Measurements from ENCODE around the gene TSC1. TPM values are rescaled to one million over a fixed set of nuclear protein-coding genes. Genes with fewer than 3 reads are reported as not detected.
"Not testable (repeated sequence)": the region's sequence is repeated elsewhere in the genome, so short reads cannot be mapped to it uniquely, and the experiment has no call there.

Gene TSC1
- total and polyA plus RNA-seq, 2 experiments from 2014 or later: 23.7 to 48.0 TPM

DNA sequence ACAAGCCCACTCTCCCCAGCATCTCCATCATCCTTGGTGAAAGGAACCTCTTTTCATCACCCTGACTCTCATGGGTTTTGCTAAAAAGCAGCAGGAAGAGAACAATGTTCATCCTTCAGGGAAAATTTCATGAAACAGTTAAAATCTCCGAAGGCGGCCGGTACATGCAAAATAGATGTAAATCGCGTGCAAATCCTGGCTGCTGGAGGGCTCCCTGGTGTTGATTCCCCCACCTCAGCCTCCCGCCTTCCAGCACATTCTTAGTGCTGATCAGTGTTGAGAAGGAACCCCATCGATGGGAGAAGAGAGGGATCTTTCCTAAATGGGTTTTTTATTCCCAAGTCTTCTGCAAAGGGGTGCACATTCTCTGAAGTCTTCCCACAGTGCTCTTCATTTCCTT, 25.4 kb upstream of the TSC1 start:
- no peak for TF ChIP-seq POLR2AphosphoS5 (IDR thresholded peaks at IDR 0.05; ENCODE audit: low read depth)
- TF ChIP-seq REST (IDR thresholded peaks at IDR 0.05; ENCODE audit: unreplicated experiment): no peak
- no peak for TF ChIP-seq NANOG (IDR thresholded peaks at IDR 0.05; ENCODE audit: borderline replicate concordance)
- no peak for TF ChIP-seq JUNB (IDR thresholded peaks at IDR 0.05; ENCODE audit: unreplicated experiment)
- no peak for TF ChIP-seq ZNF114 (CRISPR knock-in tag; IDR thresholded peaks at IDR 0.05)
- no peak for TF ChIP-seq EZH2 (IDR thresholded peaks at IDR 0.05; ENCODE audit: low read depth, unreplicated experiment)
- no peak for TF ChIP-seq STAT1 (IDR thresholded peaks at IDR 0.05; ENCODE audit: unreplicated experiment)
- TF ChIP-seq ZNF331 (CRISPR knock-in tag; IDR thresholded peaks at IDR 0.05; ENCODE audit: low read depth): no peak
- TF ChIP-seq ETS1 (IDR thresholded peaks at IDR 0.05): no peak
- TF ChIP-seq, protein P1, sequence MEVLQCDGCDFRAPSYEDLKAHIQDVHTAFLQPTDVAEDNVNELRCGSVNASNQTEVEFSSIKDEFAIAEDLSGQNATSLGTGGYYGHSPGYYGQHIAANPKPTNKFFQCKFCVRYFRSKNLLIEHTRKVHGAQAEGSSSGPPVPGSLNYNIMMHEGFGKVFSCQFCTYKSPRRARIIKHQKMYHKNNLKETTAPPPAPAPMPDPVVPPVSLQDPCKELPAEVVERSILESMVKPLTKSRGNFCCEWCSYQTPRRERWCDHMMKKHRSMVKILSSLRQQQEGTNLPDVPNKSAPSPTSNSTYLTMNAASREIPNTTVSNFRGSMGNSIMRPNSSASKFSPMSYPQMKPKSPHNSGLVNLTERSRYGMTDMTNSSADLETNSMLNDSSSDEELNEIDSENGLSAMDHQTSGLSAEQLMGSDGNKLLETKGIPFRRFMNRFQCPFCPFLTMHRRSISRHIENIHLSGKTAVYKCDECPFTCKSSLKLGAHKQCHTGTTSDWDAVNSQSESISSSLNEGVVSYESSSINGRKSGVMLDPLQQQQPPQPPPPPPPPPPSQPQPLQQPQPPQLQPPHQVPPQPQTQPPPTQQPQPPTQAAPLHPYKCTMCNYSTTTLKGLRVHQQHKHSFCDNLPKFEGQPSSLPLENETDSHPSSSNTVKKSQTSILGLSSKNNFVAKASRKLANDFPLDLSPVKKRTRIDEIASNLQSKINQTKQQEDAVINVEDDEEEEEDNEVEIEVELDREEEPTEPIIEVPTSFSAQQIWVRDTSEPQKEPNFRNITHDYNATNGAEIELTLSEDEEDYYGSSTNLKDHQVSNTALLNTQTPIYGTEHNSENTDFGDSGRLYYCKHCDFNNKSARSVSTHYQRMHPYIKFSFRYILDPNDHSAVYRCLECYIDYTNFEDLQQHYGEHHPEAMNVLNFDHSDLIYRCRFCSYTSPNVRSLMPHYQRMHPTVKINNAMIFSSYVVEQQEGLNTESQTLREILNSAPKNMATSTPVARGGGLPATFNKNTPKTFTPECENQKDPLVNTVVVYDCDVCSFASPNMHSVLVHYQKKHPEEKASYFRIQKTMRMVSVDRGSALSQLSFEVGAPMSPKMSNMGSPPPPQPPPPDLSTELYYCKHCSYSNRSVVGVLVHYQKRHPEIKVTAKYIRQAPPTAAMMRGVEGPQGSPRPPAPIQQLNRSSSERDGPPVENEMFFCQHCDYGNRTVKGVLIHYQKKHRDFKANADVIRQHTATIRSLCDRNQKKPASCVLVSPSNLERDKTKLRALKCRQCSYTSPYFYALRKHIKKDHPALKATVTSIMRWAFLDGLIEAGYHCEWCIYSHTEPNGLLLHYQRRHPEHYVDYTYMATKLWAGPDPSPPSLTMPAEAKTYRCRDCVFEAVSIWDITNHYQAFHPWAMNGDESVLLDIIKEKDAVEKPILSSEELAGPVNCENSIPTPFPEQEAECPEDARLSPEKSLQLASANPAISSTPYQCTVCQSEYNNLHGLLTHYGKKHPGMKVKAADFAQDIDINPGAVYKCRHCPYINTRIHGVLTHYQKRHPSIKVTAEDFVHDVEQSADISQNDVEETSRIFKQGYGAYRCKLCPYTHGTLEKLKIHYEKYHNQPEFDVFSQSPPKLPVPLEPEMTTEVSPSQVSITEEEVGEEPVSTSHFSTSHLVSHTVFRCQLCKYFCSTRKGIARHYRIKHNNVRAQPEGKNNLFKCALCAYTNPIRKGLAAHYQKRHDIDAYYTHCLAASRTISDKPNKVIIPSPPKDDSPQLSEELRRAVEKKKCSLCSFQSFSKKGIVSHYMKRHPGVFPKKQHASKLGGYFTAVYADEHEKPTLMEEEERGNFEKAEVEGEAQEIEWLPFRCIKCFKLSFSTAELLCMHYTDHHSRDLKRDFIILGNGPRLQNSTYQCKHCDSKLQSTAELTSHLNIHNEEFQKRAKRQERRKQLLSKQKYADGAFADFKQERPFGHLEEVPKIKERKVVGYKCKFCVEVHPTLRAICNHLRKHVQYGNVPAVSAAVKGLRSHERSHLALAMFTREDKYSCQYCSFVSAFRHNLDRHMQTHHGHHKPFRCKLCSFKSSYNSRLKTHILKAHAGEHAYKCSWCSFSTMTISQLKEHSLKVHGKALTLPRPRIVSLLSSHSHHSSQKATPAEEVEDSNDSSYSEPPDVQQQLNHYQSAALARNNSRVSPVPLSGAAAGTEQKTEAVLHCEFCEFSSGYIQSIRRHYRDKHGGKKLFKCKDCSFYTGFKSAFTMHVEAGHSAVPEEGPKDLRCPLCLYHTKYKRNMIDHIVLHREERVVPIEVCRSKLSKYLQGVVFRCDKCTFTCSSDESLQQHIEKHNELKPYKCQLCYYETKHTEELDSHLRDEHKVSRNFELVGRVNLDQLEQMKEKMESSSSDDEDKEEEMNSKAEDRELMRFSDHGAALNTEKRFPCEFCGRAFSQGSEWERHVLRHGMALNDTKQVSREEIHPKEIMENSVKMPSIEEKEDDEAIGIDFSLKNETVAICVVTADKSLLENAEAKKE (CRISPR knock-in tag; IDR thresholded peaks at IDR 0.05): no peak
- no peak for TF ChIP-seq CREB1 (CRISPR knock-in tag; IDR thresholded peaks at IDR 0.05; ENCODE audit: low read depth)
- no peak for TF ChIP-seq EZH2phosphoT487 (IDR thresholded peaks at IDR 0.05; ENCODE audit: unreplicated experiment)
- H3K27ac Mint-ChIP-seq: no peak overlapping the region
- no peak overlapping the region for H3K4me2 ChIP-seq
- no peaks in the 10 kb centered on the region for H3K9me2 ChIP-seq (ENCODE audit: insufficient read depth)
- H3K27me3 ChIP-seq (ENCODE audit: insufficient read depth): 0 out of 2 replicates have a peak, but pooled peaks cover 6% of the 10 kb centered on the region
- no peaks in the 10 kb centered on the region for H4K20me1 ChIP-seq (replicated peaks; ENCODE audit: insufficient read depth)
- no peaks in the 10 kb centered on the region; the same call in 2 of the 3 replicates for H3K9me3 Mint-ChIP-seq
- H3K79me2 ChIP-seq (replicated peaks; ENCODE audit: insufficient read depth): no peaks in the 10 kb centered on the region
- H3K4me3 ChIP-seq: no peak overlapping the region
- no peaks in the 10 kb centered on the region for H3K36me3 Mint-ChIP-seq (ENCODE audit: low read depth)
- H3K4me3 Mint-ChIP-seq: no peak overlapping the region
- H3K4me1 ChIP-seq (ENCODE audit: insufficient read depth): no peaks in the 10 kb centered on the region
- 0 out of 2 replicates have a peak overlapping the region, but pooled peaks have one; percentile 28 for H2AFZ ChIP-seq
- peaks cover 20% of the 10 kb centered on the region for H3K27me3 Mint-ChIP-seq (ENCODE audit: insufficient read depth, low read depth, poor library complexity)
- peak; percentile 20; the same call in 2 of the 3 replicates for ATAC-seq
- DNase-seq (ENCODE audit: low spot score): no peak
- no peaks in the 10 kb centered on the region for H3F3A ChIP-seq (replicated peaks; ENCODE audit: low read depth)
- no peak overlapping the region for H3K27ac ChIP-seq (ENCODE audit: low read depth)
- peaks cover 6% of the 10 kb centered on the region; the same call in 1 of the 3 replicates for H3K4me1 Mint-ChIP-seq
- no peaks in the 10 kb centered on the region for H3K36me3 ChIP-seq (ENCODE audit: insufficient read depth)

DNA sequence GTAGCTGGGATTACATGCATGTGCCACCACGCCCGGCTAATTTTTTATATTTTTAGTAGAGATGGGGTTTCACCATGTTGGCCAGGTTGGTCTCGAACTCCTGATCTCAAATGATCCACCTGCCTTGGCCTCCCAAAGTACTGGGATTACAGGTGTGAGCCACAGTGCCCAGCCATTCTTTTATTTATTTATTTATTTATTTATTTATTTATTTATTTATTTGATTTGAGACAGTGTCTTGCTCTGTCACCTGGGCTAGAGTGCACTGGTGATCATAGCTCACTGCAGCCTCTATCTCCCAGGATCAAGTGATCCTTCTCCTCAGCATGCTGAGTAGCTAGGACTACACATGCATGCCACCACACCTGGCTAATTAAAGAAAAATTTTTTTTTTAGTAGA, 23.5 kb upstream of the TSC1 start:
- H3K4me3 Mint-ChIP-seq; H3K4me1 ChIP-seq (ENCODE audit: insufficient read depth); H3K79me2 ChIP-seq (replicated peaks; ENCODE audit: insufficient read depth); H3K4me3 ChIP-seq; H3K36me3 ChIP-seq (ENCODE audit: insufficient read depth); H3K27ac ChIP-seq (ENCODE audit: low read depth); H3K27me3 Mint-ChIP-seq (ENCODE audit: insufficient read depth, low read depth, poor library complexity); H3K4me2 ChIP-seq; H3K4me1 Mint-ChIP-seq; ATAC-seq; H3K27me3 ChIP-seq (ENCODE audit: insufficient read depth); H3K9me3 Mint-ChIP-seq; H3K9me2 ChIP-seq (ENCODE audit: insufficient read depth); H4K20me1 ChIP-seq (replicated peaks; ENCODE audit: insufficient read depth); H2AFZ ChIP-seq; DNase-seq (ENCODE audit: low spot score); H3K36me3 Mint-ChIP-seq (ENCODE audit: low read depth); H3K27ac Mint-ChIP-seq; H3F3A ChIP-seq (replicated peaks; ENCODE audit: low read depth): not testable (repeated sequence)

Measured in GM23338 (cell line).